OCI-LY1 (cell line): Measurements from ENCODE around the gene FBN1.

Source experiments
- H2AFZ ChIP-seq: fragments of 200-600 bp; sonication (generic), shearing (Covaris generic); 2 replicates; pipeline ENCODE4 v1.6.0; 2014; ENCODE audit warnings: antibody characterized with exemption, mild to moderate bottlenecking, low read length
- H3F3A ChIP-seq: fragments of 200-600 bp; sonication (generic), shearing (Covaris generic); 2 replicates; pipeline ENCODE4 v1.6.0; 2014; ENCODE audit warnings: mild to moderate bottlenecking, antibody characterized with exemption, low read length, moderate library complexity; ENCODE audit not compliant: insufficient read depth
- H3K27ac ChIP-seq: fragments of 200-600 bp; sonication (generic); 2 replicates; pipeline ENCODE4 v1.5.1; 2014; ENCODE audit warnings: low read length, mixed run types, mild to moderate bottlenecking, low read depth; ENCODE audit not compliant: poor library complexity, severe bottlenecking
- H3K27me3 ChIP-seq: fragments of 200-600 bp; sonication (generic); 2 replicates; pipeline ENCODE4 v1.6.0; 2014; ENCODE audit warnings: antibody characterized with exemption, mild to moderate bottlenecking, low read length, moderate library complexity; ENCODE audit not compliant: insufficient read depth
- H3K36me3 ChIP-seq: fragments of 200-600 bp; sonication (generic); 2 replicates; pipeline ENCODE4 v1.6.1; 2014; ENCODE audit warnings: mild to moderate bottlenecking, antibody characterized with exemption, low read length, moderate library complexity, mixed read lengths; ENCODE audit not compliant: insufficient read depth
- H3K4me1 ChIP-seq: fragments of 200-600 bp; sonication (generic); 2 replicates; pipeline ENCODE4 v1.5.1; 2014; ENCODE audit warnings: mild to moderate bottlenecking, low read length, moderate library complexity; ENCODE audit not compliant: insufficient read depth, severe bottlenecking
- H3K4me2 ChIP-seq: fragments of 200-600 bp; sonication (generic), shearing (Covaris generic); 2 replicates; pipeline ENCODE4 v1.6.1; 2014; ENCODE audit warnings: low read length
- H3K4me3 ChIP-seq: fragments of 200-600 bp; sonication (generic); 2 replicates; pipeline ENCODE4 v1.5.1; 2014; ENCODE audit warnings: low read length, low read depth, mild to moderate bottlenecking, mixed read lengths; ENCODE audit not compliant: poor library complexity, severe bottlenecking
- H3K79me2 ChIP-seq: fragments of 200-600 bp; shearing (Covaris generic); 2 replicates; pipeline ENCODE4 v1.6.1; 2016; ENCODE audit warnings: mixed run types, low read length, mixed read lengths; ENCODE audit not compliant: insufficient read depth
- H3K9ac ChIP-seq: fragments of 200-600 bp; sonication (generic), shearing (Covaris generic); 2 replicates; pipeline ENCODE4 v1.6.1; 2014; ENCODE audit warnings: mild to moderate bottlenecking, low read length, mixed read lengths
- H3K9me2 ChIP-seq: fragments of 200-600 bp; sonication (generic), shearing (Covaris generic); 2 replicates; pipeline ENCODE4 v1.6.1; 2014; ENCODE audit warnings: low read depth, mild to moderate bottlenecking, low read length, mixed read lengths
- H3K9me3 ChIP-seq: fragments of 200-600 bp; shearing (Covaris generic); 2 replicates; pipeline ENCODE4 v1.6.1; 2014; ENCODE audit warnings: low read length, mixed read lengths
- H4K20me1 ChIP-seq: fragments of 200-600 bp; sonication (generic), shearing (Covaris generic); 2 replicates; pipeline ENCODE4 v1.6.0; 2016; ENCODE audit warnings: mild to moderate bottlenecking, low read length; ENCODE audit not compliant: insufficient read depth
- EZH2 ChIP-seq: fragments of 200-600 bp; sonication (generic), shearing (Covaris generic); IDR thresholded peaks from 2 replicates; pipeline ENCODE4 v1.8.0; 2017; ENCODE audit warnings: borderline replicate concordance, mixed run types, mild to moderate bottlenecking, antibody characterized with exemption, low read length, moderate library complexity, mixed read lengths
- TF ChIP-seq, protein P1 (sequence below): fragments of 200-600 bp; sonication (generic), shearing (Covaris generic); IDR thresholded peaks from 2 replicates; pipeline ENCODE4 v1.5.1; 2017; ENCODE audit warnings: mild to moderate bottlenecking, antibody characterized with exemption, low read length, moderate library complexity, mixed read lengths

FBN1 gene

DNA sequence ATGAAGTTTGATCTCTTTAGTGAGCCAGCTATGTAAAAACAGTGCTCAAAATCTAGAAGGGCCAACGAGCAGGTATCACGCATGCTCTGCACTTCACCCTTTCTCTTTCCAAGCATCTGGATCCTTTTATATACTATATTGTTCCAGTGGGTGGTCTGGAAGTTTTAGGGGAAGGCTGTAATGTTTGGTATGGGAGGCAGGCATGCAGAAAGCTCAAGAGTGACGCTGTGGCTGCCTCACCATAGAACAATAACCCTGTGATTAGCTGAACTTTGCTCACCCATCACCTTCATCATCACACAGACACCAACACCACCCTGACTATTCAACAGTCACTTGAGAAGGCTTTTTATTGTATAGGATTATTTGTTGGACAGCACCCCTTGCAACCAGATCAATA is 81.6 kb downstream of the FBN1 start:
- H4K20me1 ChIP-seq: no peaks in the 10 kb centered on the region
- H3K4me1 ChIP-seq: no peaks in the 10 kb centered on the region
- H3K9ac ChIP-seq: no peak overlapping the region
- H3K27me3 ChIP-seq: no peaks in the 10 kb centered on the region
- H3K4me3 ChIP-seq: no peak overlapping the region
- H3K36me3 ChIP-seq: no peaks in the 10 kb centered on the region
- no peaks in the 10 kb centered on the region for H3K79me2 ChIP-seq
- H3K27ac ChIP-seq: no peak overlapping the region
- no peaks in the 10 kb centered on the region for H3K9me2 ChIP-seq
- no peaks in the 10 kb centered on the region for H3K9me3 ChIP-seq
- no peaks in the 10 kb centered on the region for H3F3A ChIP-seq
- no peak overlapping the region for H3K4me2 ChIP-seq
- H2AFZ ChIP-seq: no peak overlapping the region
- TF ChIP-seq EZH2: no peak
- TF ChIP-seq, protein P1, sequence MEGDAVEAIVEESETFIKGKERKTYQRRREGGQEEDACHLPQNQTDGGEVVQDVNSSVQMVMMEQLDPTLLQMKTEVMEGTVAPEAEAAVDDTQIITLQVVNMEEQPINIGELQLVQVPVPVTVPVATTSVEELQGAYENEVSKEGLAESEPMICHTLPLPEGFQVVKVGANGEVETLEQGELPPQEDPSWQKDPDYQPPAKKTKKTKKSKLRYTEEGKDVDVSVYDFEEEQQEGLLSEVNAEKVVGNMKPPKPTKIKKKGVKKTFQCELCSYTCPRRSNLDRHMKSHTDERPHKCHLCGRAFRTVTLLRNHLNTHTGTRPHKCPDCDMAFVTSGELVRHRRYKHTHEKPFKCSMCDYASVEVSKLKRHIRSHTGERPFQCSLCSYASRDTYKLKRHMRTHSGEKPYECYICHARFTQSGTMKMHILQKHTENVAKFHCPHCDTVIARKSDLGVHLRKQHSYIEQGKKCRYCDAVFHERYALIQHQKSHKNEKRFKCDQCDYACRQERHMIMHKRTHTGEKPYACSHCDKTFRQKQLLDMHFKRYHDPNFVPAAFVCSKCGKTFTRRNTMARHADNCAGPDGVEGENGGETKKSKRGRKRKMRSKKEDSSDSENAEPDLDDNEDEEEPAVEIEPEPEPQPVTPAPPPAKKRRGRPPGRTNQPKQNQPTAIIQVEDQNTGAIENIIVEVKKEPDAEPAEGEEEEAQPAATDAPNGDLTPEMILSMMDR: no peak

DNA sequence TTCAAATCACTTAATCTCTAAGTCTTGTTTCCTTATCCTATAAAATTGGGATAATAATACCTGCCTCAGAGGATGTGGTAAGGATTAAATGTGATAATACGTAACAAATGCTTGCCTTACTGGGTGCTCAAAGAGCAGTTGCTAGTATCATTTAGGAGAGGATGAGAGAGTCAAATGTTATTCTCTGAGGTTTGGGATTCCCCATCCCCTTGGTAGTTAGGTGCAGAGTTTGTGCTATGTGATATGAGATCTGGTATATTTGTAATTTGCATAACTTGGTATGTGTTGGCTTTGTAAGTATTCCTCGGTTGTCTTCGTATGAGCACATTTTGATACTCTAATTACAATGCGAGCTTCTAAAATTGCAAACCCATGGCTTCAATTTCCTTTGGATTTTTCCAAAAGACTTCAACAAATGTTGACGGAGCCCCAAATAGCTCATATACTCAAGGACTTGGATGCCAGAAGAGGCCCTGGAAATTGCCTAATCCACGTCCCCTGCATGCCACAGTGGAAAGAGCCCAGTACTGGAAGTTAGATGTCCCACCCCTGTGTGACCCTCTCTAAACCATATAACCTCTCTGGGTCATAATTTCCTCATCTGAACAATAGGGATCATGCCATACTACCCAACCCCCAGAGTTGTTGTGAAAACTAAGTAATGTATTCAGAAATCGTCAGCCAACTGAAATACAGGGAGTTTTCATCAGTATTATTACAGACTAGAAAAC is 85.0 kb downstream of the FBN1 start:
- Histone ChIP-seq H3K27ac (no peak overlapping the region), H3F3A (no peaks in the 10 kb centered on the region), H3K79me2 (no peaks in the 10 kb centered on the region), H3K36me3 (no peaks in the 10 kb centered on the region), H4K20me1 (no peaks in the 10 kb centered on the region), H3K9me2 (no peaks in the 10 kb centered on the region), H2AFZ (no peak overlapping the region), H3K9ac (no peak overlapping the region), H3K4me2 (no peak overlapping the region), H3K4me3 (no peak overlapping the region), H3K4me1 (no peaks in the 10 kb centered on the region), H3K9me3 (no peaks in the 10 kb centered on the region), H3K27me3 (no peaks in the 10 kb centered on the region)
- TF ChIP-seq EZH2: no peak
- TF ChIP-seq, protein P1: no peak

DNA sequence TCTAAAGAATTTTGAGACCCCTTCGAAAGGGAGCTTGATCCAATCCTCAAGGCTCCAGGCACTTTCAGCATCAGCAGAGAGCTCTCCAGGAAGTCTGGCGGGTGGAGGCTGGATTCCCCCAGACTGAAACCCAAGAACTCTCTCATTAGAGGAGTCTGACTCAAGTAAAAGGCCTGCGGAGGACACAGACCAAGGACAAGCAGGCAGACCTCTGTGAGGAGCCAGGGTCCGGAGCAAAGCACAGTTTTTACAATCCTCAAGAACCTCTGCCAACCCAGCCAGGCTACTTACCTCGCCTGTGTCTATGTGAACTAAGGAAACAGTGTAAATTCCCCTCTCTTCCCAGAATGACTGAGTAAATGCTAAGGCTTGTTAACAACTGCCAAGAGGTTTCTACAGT is 86.2 kb downstream of the FBN1 start:
- H3K4me2 ChIP-seq: no peak overlapping the region
- no peaks in the 10 kb centered on the region for H3K9me3 ChIP-seq
- H3K9ac ChIP-seq: no peak overlapping the region
- H4K20me1 ChIP-seq: no peaks in the 10 kb centered on the region
- no peak for TF ChIP-seq EZH2
- H3K36me3 ChIP-seq: no peaks in the 10 kb centered on the region
- no peak overlapping the region for H3K27ac ChIP-seq
- H3F3A ChIP-seq: no peaks in the 10 kb centered on the region
- H3K4me3 ChIP-seq: no peak overlapping the region
- no peaks in the 10 kb centered on the region for H3K9me2 ChIP-seq
- H3K4me1 ChIP-seq: no peaks in the 10 kb centered on the region
- H2AFZ ChIP-seq: no peak overlapping the region
- H3K79me2 ChIP-seq: no peaks in the 10 kb centered on the region
- no peaks in the 10 kb centered on the region for H3K27me3 ChIP-seq

DNA sequence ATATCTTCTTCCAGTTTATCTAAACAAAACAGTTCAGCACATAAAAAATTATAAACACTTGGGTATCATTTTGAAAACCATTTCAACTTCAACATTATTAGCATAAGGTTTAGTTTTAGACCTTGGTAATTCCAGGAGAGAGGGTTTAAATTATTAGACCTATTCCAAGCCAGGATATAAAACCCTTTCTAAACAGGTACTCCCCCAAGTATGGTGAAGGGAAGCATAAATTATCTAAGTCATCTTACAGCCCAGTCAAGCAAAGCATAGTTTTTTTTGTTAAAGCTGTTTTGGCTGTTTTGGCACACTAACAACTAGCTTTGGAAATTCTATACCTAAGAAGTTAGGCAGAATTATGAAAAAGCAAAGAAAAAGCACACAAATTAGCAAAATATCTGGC is 87.3 kb downstream of the FBN1 start:
- no peak overlapping the region for H3K4me3 ChIP-seq
- no peaks in the 10 kb centered on the region for H3F3A ChIP-seq
- H3K9me2 ChIP-seq: no peaks in the 10 kb centered on the region
- no peaks in the 10 kb centered on the region for H3K4me1 ChIP-seq
- H3K9ac ChIP-seq: no peak overlapping the region
- H3K9me3 ChIP-seq: no peaks in the 10 kb centered on the region
- no peaks in the 10 kb centered on the region for H3K79me2 ChIP-seq
- no peak overlapping the region for H3K4me2 ChIP-seq
- no peaks in the 10 kb centered on the region for H3K36me3 ChIP-seq
- H4K20me1 ChIP-seq: no peaks in the 10 kb centered on the region
- TF ChIP-seq, protein P1: no peak
- TF ChIP-seq EZH2: no peak
- H3K27me3 ChIP-seq: no peaks in the 10 kb centered on the region
- H2AFZ ChIP-seq: no peak overlapping the region
- no peak overlapping the region for H3K27ac ChIP-seq
